HG03103 (cell line): Measurements from ENCODE around the gene TMEM150A.
"Not testable (repeated sequence)": the region's sequence is repeated elsewhere in the genome, so short reads cannot be mapped to it uniquely, and the experiment has no call there.

Experiments
- ATAC-seq: cut with Tn5 transposase; IDR thresholded peaks from one replicate; pipeline ENCODE4 v1.9.1; 2021; ENCODE audit warnings: low read depth; ENCODE audit not compliant: unreplicated experiment

Gene TMEM150A

DNA sequence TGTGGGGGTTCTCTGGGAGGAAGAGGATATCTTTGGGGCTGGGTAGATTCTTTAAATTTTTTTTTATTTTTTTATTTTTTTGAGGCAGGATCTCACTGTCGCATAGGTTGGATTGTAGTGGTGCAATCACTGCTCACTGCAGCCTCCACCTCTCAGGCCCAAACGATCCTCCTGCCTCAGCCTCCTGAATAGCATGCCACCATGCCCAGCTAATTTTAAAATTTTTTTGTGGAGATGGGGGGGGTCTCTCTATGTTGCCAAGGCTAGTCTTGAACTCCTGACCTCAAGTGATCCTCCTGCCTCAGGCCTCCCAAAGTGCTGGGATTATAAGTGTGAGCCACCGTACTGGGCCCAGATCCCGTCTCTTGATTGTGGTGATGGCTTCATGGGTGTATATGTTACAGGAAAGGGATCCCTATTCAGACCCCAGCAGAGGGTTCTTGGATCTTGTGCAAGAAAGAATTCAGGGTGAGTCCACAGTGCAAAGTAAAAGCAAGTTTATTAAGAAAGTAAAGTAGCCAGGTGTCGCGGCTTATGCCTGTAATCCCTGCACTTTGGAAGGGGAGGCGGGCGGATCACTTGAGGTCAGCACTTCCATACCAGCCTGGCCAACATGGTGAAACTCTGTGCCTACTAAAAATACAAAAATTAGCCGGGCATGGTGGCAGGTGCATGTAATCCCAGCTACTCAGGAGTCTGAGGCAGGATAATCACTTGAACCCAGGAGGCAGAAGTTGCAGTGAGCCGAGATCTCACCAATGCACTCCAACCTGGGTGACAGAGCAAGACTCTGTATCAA, 11.4 kb upstream of the TMEM150A start:
- no peak for ATAC-seq

GRCh38 chr2:85611705-85612587, 9.4 kb upstream of the TMEM150A start, which contains the start of gene C2orf68:
TSS of gene C2orf68 (minus strand) at chr2:85612066. CDS start at chr2:85611984, 82 bp downstream.
- ATAC-seq = peak; percentile 75

DNA sequence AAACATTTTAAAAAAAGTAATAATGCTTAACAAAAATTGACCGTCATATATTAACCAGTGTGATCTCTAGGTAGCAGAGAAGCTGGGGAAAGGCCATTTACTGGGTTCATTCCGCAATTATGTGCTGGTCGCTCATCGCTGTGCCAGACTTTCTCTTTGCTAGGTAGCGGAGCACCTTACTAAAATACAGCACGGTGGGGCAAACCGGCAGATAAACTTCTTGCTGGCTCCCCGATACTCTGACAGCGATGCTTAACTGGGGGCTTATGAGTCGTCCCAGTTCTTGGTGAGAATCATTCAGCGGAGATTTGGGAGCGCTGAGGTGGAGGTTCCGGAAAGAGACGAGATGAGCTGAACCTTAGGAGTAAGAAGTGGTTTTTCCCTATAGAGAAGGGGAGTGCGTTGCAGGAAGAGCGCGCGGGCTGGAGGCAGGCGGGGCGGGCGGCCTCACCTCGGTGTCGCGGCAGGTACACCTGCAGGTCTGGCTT, 8.8 kb upstream of the TMEM150A start:
- ATAC-seq = no peak

DNA sequence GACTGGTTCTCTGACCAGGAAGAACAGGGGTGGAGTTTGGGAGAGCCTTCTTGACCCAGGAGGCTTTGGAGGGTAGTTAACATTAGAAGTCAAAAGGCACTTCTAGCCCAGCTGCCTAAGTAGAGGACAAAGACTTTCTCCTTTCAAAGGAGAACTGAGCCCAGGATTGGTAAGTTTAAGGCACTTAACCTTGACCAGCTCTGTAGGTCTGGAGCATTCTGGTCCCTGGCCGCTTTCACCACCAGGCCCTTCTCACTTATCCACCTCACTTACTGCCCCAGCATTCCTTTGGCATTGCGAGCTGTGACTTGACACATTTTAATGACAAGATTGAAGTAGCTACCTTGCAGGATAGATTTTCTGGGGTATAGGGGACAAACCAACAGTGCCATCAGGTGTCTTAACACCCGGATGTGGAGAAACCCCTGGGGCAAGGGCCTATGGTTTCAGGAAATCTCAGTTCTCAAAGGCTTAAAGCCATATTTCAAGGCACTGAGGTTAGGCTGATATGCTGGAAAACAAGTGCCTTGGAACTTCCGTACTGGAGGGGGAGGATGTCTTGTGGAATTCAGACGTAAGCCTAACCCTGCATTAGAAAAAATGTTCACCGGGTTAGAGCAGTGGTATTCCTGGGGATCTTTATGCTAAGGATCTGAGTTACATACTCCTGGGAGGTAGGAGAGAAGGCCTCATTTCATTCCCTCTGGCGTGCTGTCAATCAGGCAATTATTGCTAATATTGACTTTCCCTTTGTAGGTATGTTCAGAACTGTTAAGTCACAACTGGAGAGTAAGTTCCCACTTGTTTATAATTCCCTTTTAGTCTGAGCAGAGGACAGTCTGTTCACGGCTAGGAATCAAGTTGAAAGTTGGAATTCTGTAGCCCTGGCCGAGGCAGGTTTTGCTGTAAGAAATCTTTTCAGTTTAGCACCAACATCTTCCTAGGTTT, 5.0 kb upstream of the TMEM150A start:
- no peak for ATAC-seq

DNA sequence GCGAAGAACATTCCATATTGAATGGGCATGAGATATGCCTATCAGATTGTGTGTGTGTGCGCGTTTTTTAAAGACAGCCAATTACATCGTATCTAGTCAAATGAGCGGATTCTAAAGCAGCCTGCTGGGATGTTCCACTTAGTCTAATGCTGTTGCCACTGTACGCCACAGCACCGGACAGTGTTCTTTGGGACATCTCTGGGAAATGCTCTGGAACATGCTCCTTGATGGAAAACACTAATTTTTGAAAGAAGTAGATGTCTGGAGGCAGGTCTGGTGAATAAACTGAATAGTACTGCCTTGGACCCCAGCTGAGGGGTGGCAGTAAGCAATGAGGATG, 3.6 kb upstream of the TMEM150A start:
- no peak for ATAC-seq

- ATAC-seq = no peak
Measured at GRCh38 chr2:85605406-85606115, 3.1 kb upstream of the TMEM150A start.

DNA sequence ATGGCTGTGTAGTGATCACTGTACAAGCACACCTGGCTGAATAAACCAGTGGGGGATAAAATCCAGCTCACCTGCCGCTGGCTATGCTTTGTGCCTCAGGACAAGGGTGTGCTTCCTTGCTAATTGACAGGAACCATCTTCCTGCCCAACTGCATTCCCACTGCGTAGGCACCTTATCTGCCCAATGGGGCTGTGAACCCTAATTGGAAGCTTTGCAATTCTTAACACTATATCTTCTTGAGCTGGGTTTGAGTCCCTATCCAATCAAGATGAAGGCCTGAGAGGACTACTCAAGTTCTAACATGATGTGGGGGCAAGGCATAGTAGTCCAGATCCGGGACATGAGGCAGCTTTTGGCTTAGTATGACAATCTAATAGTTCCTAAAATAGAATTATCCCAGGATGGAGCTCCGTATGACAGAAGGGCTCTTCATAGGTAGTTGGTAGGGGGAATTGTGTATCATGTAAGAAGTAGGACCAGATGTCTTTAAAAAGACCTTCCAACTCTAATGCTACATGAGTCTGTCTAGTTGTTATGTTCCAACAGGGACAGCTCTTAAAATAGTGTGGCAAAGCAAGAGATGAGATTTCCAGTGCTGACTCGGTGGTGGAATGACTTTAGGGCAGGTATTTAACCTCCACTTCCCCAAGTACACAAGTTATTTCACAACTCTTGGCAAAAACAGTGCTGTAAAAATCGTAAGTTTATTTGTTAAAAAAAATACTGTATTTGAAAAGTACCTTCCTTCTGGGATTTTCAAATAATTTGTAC, 2.3 kb upstream of the TMEM150A start:
- no peak for ATAC-seq

DNA sequence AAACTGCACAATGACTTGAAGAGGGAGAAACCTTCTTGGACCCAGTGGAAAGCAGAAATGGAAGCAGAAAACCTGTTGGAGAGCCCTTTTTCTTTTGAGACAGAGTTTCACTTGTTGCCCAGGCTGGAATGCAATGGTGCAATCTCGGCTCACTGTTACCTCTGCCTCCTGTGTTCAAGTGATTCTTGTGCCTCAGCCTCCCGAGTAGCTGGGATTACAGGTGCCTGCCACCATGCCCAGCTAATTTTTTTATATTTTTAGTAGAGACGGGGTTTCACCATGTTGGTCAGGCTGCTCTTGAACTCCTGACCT, 1.6 kb upstream of the TMEM150A start:
- ATAC-seq = not testable (repeated sequence)

DNA sequence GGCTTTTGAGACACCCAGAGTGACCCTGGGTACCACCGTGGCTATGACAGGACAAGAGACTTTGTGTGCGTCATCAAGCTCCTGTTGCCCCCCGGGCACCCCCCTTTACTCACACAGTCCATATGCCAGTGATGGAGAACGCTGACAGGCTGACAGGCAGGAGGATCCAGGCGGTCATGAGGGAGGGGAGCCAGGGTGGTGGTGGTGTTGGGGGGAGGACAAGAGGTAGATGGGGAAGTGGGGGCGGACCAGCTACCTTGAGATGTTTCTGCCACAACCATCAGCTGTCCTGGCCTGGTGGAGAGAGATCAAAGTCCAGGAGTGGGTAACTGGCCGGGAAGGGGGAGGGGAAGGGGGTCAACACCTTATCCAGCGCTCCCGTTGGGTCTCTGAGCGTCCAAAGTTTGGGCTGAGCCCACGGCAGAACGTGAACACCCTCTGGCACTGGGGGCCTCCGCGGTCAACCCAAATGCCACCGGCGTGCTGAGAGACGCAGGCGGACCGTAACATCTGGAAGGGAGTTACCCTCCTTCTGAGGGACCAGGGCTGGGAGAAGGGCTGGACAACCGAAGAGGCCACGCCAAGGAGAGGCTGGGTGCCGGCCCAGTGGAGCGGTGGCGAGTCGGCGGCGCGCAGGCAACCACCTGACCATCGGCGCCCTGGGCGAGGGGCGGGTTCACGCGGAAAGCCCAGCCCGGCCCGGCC, 575 bp downstream of the TMEM150A start:
- peak; percentile 34 for ATAC-seq

DNA sequence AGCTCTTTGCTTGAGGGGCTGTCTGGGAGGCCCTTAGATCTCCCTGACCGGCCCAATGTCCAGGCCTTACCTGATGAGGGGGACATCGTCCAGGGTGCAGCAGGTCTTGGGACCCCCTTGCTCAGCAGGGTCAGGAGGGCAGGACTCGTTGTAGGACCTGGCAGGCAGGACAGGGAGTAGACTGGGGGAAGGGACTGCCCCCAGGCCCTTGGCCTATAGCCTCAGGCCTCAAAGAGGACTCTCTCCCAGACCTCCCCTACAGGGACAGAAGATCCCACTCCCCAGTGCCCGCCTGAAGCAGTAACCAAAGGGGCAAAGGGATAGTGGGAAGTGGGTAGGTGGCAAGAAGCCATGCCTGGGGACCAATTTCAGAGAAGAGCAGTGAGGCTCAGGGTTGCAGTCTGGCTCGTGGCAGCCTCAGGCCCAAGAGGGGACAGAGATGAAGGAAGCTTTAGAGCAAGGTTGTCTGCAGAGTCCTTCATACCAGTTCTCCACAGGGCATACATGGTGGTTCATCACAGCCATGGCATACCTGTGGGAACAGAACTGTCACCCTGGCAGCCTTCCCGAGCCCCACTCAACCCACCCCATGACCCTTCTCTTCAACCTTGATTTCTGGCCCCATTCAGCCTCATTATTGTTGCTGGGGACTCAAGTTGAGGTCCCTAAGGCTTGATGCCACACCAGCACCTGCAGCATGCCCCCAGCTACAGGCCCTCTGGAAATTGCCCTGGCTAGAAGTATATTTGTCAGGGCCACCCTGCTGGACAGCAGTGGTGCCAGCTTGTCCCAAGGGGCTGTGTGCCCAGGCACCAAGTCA, 1.3 kb downstream of the TMEM150A start:
- ATAC-seq = no peak

GRCh38 chr2:85600235-85600575, 2.3 kb downstream of the TMEM150A start:
- no peak for ATAC-seq

DNA sequence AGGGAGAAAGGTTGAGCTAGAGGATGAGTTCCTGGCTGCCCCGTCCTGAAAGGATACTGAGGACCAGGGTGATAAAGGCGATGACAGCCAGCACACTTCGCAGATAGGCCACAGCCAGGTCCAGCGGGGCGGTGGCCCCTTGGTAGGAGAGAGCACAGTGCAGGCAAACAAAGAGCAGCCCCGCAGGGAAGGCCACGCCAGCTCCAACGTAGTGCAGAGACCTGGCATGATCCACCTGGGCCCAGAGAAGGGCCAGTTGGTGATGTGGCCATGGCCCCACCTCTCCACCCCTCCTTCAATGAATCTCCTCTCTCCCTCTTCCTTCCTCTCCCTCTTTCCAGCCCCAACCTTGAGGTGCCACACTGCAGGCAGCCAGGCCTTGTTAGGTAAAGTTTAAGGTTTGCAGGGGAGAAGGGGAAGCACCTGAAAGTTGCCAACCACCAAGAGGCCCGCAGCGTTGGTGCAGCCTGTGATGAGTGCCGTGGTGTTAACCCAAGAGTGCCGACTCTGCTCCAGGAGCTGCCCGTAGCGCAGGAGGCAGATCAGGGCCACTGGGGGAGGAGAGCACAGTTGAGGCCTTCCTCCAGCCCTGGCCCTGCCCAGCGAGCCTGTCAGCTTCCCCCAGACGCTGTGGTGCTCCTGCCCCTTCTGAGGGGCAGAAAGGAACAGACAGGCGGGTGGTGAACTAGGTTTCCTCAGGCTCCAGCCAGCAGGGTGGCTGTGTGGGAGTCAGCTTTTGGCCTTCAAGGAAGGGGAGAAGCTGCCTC, 2.8 kb downstream of the TMEM150A start:
- no peak for ATAC-seq

- no peak for ATAC-seq
Measured at GRCh38 chr2:85598594-85599340, 3.7 kb downstream of the TMEM150A start.

DNA sequence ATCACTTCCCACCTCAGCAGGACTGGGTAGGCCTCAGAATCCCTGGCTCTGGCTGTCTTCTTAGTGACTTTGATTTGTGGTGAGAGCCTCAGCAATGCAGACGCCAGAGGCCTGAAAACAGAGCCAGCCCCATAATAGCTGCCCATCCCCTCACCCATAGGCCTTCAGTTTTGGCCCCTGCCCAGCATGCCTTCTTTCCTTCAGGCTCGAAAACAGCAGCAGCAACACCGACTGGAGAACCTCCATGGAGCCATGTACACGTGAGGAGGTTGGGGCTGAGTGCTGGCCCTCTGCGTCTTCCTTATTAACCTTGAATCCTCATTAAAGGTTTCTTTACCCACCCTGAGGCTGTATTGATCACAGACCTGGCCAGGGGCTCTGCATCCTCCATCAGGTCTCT, 5.3 kb downstream of the TMEM150A start:
- no peak for ATAC-seq

DNA sequence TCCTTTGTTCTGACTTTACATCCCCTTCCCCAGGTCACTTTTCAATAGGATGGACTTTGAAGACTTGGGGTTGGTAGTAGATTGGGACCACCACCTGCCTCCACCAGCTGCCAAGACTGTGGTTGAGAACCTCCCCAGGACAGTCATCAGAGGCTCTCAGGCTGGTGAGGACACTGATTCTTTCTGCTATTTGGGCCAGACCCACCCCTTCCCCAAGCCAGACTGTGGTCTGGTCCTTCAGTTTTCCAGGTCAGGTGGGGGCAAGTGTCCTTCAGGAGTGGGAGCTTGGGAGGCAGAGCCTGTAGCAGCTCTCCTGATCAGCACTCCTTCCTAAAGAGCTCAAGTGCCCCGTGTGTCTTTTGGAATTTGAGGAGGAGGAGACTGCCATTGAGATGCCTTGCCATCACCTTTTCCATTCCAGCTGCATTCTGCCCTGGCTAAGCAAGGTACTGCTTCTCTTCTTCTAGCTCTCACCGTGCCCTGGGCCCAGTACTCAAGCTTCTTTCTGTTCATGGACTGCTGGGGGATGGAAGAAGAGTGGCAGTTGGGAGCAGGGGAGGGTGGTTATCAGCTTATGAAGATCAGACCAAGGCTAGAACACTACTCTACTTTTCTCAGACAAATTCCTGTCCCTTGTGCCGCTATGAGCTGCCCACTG, 5.9 kb downstream of the TMEM150A start:
- no peak for ATAC-seq

DNA sequence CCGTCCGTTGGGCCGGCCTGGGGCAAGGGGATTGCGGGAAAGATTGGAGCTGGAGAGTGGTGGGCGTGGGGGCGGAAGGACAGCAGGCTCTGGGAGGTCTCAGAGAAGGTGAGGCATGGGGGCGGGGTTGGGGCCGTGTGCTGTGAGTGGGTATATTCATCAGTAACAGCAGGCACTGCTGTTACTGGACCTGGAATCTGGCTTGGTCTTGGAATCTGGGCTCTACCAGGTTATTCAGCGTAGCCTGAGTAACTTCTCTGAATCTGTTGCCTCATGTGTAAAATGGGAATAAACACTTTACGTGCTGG, 6.5 kb downstream of the TMEM150A start:
- no peak for ATAC-seq
